ENCODE data around the gene ZNF69. TPM values are rescaled to one million over a fixed set of nuclear protein-coding genes. Genes with fewer than 3 reads are reported as not detected.
A peak's percentile ranks its signal among the peaks of the same experiment; 100 is the strongest.
"Not testable (repeated sequence)": the region's sequence is repeated elsewhere in the genome, so short reads cannot be mapped to it uniquely, and the experiment has no call there.

ZNF69 gene
- total RNA-seq, 1 experiment from 2014 or later = 9.9 TPM

GRCh38 chr19:11887234-11887610, 360 bp upstream of the ZNF69 start:
- in situ Hi-C loops (cut with HindIII; ENCODE audit: low sequenced_read_pairs) = no loop called here
- no peak for DNase-seq (ENCODE audit: low spot score)

- in situ Hi-C loops (cut with HindIII; ENCODE audit: low sequenced_read_pairs); DNase-seq (ENCODE audit: low spot score): not testable (repeated sequence)
These were observed 2.3 kb downstream of the ZNF69 start for GRCh38 chr19:11889901-11890300.

GRCh38 chr19:11890634-11891033, 3.1 kb downstream of the ZNF69 start:
- no peak for DNase-seq (ENCODE audit: low spot score)
- in situ Hi-C loops (cut with HindIII; ENCODE audit: low sequenced_read_pairs) = no loop called here

- in situ Hi-C loops (cut with HindIII; ENCODE audit: low sequenced_read_pairs) = no loop called here
- DNase-seq (ENCODE audit: low spot score) = no peak
These were observed 7.3 kb downstream of the ZNF69 start for GRCh38 chr19:11894851-11895250.

- in situ Hi-C loops (cut with HindIII; ENCODE audit: low sequenced_read_pairs) = no loop called here
These were observed 14.6 kb downstream of the ZNF69 start for GRCh38 chr19:11902228-11902627.

GRCh38 chr19:11905928-11906327, 18.3 kb downstream of the ZNF69 start:
- in situ Hi-C loops (cut with HindIII; ENCODE audit: low sequenced_read_pairs) = no loop called here
- DNase-seq (ENCODE audit: low spot score) = no peak

More at GRCh38 chr19:11902228-11902627, 14.6 kb downstream of the ZNF69 start:
- no peak for DNase-seq (ENCODE audit: low spot score)

GRCh38 chr19:11911937-11912336, 24.4 kb downstream of the ZNF69 start:
- in situ Hi-C loops (cut with HindIII; ENCODE audit: low sequenced_read_pairs); DNase-seq (ENCODE audit: low spot score): not testable (repeated sequence)

GRCh38 chr19:11914417-11915051, 27.0 kb downstream of the ZNF69 start:
- DNase-seq (ENCODE audit: low spot score) = not testable (repeated sequence)

GRCh38 chr19:11921852-11922495, 34.4 kb downstream of the ZNF69 start:
- in situ Hi-C loops (cut with HindIII; ENCODE audit: low sequenced_read_pairs) = no loop called here
- DNase-seq (ENCODE audit: low spot score) = no peak

More at GRCh38 chr19:11914417-11915051, 27.0 kb downstream of the ZNF69 start:
- in situ Hi-C loops (cut with HindIII; ENCODE audit: low sequenced_read_pairs) = not testable (repeated sequence)

GRCh38 chr19:11924886-11925650, 37.5 kb downstream of the ZNF69 start, which contains the start of gene ZNF700:
TSS of gene ZNF700 (plus strand) at chr19:11925107. CDS start at chr19:11925211, 104 bp downstream.
- peak; percentile 98 for DNase-seq (ENCODE audit: low spot score)
- in situ Hi-C loops (cut with HindIII; ENCODE audit: low sequenced_read_pairs) = no loop called here

- in situ Hi-C loops (cut with HindIII; ENCODE audit: low sequenced_read_pairs); DNase-seq (ENCODE audit: low spot score): not testable (repeated sequence)
These were observed 38.1 kb downstream of the ZNF69 start for GRCh38 chr19:11925651-11926187.

GRCh38 chr19:11927227-11927626, 39.6 kb downstream of the ZNF69 start:
- in situ Hi-C loops (cut with HindIII; ENCODE audit: low sequenced_read_pairs) = no loop called here
- no peak for DNase-seq (ENCODE audit: low spot score)

GRCh38 chr19:11931051-11931450, 43.5 kb downstream of the ZNF69 start:
- DNase-seq (ENCODE audit: low spot score) = no peak
- in situ Hi-C loops (cut with HindIII; ENCODE audit: low sequenced_read_pairs) = no loop called here

GRCh38 chr19:11931513-11931912, 43.9 kb downstream of the ZNF69 start:
- in situ Hi-C loops (cut with HindIII; ENCODE audit: low sequenced_read_pairs) = no loop called here
- no peak for DNase-seq (ENCODE audit: low spot score)

GRCh38 chr19:11935829-11936228, 48.2 kb downstream of the ZNF69 start:
- in situ Hi-C loops (cut with HindIII; ENCODE audit: low sequenced_read_pairs); DNase-seq (ENCODE audit: low spot score): not testable (repeated sequence)

GRCh38 chr19:11938383-11938782, 50.8 kb downstream of the ZNF69 start:
- in situ Hi-C loops (cut with HindIII; ENCODE audit: low sequenced_read_pairs); DNase-seq (ENCODE audit: low spot score): not testable (repeated sequence)

- in situ Hi-C loops (cut with HindIII; ENCODE audit: low sequenced_read_pairs); DNase-seq (ENCODE audit: low spot score): not testable (repeated sequence)
These were observed 53.8 kb downstream of the ZNF69 start for GRCh38 chr19:11941361-11941887.

- in situ Hi-C loops (cut with HindIII; ENCODE audit: low sequenced_read_pairs) = no loop called here
- DNase-seq (ENCODE audit: low spot score) = no peak
These were observed 54.6 kb downstream of the ZNF69 start for GRCh38 chr19:11942008-11942842.

GRCh38 chr19:11942843-11943108, 55.2 kb downstream of the ZNF69 start:
- in situ Hi-C loops (cut with HindIII; ENCODE audit: low sequenced_read_pairs) = no loop called here

More at GRCh38 chr19:11942843-11943108, 55.2 kb downstream of the ZNF69 start:
- DNase-seq (ENCODE audit: low spot score) = no peak
